Renal cortical epithelial cell (primary cell): ENCODE data around the gene OIP5. TPM values are rescaled to one million over a fixed set of nuclear protein-coding genes. Genes with fewer than 3 reads are reported as not detected.
"Not testable (repeated sequence)": the region's sequence is repeated elsewhere in the genome, so short reads cannot be mapped to it uniquely, and the experiment has no call there.

Experiments used
- DNase-seq: peaks from one replicate; pipeline ENCODE4 v3.0.0-alpha.2; 2011; ENCODE audit warnings: low read depth
- total RNA-seq: library from RNA; depleted of rRNA; stranded (reverse); fragments of >200 nt; gene quantifications from 2 replicates; pipeline ENCODE4 v1.2.3, GENCODE V29; 2014

Gene OIP5
- total RNA-seq, 1 donor from 2014 or later, result 0.60 TPM

DNA sequence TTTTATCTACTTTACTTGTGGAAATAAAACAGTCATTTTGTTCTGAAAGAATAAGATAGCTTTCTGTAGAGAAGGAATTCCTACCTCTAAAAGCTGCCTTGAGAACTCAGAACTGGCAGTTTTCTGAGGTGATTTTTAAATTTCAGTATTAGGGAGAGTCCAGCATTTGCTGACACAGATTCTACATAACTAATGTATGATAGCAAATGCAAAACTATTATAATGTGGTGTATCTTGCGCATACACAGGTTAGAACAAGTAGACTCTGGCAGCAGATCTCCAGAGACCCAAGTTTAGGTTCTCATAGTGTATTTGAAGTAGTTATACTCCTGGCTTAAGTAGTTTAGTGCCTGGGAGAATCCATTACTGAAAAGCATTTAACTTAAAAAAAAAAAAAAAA, 30.8 kb downstream of the OIP5 start:
- no peak for DNase-seq

DNA sequence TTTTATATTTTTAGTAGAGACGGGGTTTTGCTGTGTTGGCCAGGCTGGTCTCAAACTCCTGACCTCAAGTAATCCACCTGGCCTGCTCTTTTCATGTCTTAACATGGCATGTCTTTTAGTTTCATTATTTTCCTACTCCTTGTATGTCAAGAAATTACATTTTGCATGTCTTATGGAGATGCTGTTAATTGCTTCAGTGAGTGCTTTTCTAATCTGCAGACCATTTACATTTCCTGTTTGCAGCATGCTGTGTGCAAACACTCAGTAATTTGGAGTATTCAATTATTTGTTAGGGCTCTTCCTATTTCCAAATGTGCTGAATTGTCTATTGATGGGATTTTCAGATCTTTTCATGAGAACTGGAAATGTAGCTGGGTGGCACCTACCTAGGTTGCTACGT, 31.3 kb downstream of the OIP5 start:
- not testable (repeated sequence) for DNase-seq

GRCh38 chr15:41292521-41292920, 39.9 kb downstream of the OIP5 start:
- DNase-seq, result no peak

DNA sequence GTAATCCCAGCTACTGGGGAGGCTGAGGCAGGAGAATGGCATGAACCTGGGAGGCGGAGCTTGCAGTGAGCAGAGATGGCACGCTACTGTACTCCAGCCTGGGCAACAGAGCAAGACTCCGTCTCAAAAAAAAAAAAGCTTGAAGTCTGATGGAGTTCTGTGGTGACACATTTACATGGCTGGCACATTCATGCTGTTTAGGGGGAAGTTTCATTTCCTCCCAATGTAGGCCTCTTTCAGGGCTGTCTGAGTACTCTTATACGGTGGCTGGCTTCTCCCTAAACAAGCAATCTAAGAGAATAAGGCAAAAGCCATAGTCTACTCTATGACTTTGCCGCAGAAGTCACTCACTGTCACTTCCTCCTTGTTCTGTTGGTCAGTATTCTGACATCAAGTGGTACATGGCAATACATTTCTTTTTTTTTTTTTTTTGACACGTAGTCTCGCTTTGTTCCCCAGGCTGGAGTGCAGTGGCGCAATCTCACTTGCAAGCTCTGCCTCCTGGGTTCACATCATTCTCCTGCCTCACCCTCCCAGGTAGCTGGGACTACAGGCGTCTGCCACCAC, 41.2 kb downstream of the OIP5 start:
- DNase-seq, result no peak

DNA sequence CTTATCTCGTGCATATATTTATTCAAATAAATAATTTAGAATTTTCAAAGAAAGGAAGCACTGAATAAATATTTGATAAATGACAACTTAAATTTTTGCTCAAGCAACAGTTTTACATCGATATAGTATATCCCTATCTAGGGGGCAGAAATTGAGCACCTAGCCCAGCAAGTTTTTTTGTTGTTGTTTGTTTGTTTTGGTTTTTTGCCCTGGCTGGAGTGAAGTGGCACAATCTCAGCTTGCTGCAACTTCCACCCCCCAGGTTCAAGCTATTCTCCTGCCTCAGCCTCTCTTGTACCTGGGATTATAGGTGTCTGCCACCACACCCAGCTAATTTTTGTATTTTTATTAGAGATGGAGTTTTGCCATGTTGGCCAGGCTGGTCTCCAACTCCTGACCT, 42.4 kb downstream of the OIP5 start:
- no peak for DNase-seq

GRCh38 chr15:41288464-41288863, 43.9 kb downstream of the OIP5 start:
- DNase-seq, result no peak

GRCh38 chr15:41286665-41287333, 45.6 kb downstream of the OIP5 start:
- peak; percentile 62 for DNase-seq

DNA sequence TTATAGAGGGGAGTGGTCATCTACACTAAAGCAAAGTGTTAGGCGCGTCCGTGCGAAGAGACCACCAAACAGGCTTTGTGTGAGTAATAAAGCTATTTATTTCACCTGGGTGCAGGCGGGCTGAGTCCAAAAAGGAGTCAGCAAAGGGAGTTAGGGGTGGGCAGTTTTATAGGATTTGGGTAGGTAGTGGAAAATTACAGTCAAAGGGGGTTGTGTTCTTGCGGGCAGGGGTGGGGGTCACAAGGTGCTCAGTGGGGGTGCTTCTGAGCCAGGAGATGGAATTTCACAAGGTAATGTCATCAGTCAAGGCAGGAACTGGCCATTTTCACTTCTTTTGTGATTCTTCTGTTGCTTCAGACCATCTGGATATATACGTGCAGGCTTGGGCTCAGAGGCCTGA, 47.1 kb downstream of the OIP5 start:
- no peak for DNase-seq

DNA sequence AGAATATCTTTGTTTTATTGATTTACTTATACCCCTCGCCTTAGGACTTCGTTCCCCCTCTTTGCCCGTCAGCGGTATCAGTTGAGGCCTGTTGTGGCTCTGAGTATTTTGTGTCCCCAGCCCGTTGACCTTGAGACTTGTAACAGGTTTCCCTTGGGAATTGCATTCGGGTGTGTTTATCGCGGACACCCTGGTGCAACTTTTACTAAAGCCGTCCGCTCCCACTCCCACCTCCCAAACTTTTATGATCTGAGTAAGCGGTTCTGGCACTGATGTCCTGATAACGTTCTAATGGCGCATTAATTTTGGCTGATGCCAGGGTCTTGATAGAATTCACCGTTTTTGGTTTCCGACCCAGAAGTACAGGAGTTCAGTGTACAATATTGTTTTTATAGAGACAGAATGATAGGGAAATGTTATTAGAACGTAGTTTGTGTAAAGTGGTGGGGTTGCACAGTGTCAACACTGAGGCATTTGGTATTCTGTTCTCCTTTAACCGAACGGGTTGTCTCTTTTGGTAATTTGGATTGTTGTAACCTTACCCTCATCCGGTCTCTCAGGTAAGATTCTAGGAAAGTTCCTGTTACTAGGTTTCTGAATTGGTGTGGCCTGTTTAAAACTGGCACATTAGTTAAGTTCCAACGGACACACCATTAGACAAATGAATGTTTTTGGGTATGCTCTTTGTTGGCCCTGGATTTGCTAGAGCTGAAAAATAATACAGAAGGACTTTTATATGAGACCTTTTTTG, 47.8 kb downstream of the OIP5 start:
- DNase-seq, result peak; percentile 11

GRCh38 chr15:41283653-41284426, 48.6 kb downstream of the OIP5 start:
- peak; percentile 97 for DNase-seq

DNA sequence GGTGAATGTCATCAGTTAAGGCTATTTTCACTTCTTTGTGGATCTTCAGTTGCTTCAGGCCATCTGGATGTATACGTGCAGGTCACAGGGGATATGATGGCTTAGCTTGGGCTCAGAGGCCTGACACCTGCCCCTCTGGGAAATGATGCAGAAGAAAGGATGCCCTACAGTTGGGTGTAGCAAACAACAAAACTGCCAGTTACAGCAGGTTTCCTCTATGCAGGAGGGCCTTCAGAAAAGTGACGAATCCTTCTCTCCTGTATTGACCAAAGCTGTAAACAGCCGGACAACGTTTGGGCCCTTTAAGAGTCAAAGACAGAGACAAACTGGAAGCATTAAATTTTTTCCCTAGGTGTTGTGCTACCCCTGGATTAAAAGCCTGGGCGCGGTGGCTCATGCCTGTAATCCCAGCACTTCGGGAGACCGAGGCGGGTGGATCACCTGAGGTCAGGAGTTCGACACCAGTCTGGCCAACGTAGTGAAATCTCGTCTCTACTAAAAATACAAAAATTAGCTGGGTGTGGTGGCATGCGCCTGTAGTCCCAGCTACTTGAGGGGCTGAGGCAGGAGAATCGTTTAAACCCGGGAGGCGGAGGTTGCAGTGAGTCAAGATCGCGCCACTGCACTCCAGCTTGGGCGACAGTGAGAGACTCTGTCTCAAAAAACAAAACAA, 49.3 kb downstream of the OIP5 start:
- not testable (repeated sequence) for DNase-seq

- not testable (repeated sequence) for DNase-seq
These were observed 50.0 kb downstream of the OIP5 start for GRCh38 chr15:41282436-41282835.

DNA sequence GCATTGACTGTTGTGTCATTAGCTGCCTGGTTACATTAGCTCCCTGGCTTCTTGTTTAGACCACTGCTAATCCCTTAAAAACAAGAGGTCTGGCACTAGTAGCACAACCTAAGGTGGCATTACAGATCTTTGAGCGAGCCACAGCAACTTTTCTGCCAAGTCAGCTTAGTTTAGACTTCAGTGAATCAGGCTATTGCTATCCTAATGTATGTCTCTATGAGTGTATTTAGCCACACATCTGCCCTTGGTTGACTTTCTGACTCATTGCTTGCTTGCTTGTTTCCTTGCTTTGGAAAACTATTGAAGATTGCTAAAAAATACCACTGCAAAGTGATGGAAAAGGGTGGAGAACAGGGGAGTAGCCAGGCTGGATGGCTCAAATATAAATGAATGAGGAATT, 51.2 kb downstream of the OIP5 start:
- DNase-seq, result peak; percentile 90

DNA sequence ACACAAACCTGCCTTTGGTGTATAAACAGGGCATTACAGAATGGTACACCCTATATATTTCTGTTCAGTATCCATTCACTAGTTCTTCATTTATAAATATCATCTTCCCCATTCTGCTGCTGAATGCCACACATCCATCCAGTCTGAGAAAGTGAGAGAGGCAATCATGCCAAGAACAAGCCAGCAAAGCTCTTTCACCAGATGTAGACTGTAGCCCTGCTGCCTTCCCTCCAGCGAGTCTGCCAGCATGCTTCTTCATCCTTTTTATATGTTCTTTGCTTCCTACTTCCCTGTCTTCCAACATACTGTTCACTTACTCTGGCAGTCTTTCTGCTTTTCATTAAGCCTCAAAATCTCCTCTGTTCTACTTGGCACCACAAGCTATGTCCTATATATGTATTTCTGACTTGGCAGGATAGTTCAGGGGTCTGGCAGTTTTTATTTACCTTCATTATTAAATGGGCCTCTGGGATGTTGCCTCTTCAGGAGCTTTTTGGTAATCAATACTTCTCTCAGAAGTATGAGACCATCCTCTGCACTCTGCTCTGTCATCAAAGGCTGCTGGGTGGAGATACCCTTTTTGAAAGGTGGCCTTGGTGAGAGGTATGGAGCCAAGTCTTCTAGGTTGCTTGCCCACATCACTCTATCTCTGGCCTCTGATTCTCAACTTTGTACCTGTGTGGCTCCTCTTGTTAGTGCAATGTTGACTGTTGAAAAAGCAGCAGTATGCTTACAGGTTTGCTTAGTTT, 52.7 kb downstream of the OIP5 start:
- DNase-seq, result no peak

GRCh38 chr15:41278319-41278718, 54.1 kb downstream of the OIP5 start:
- no peak for DNase-seq

GRCh38 chr15:41276831-41277230, 55.6 kb downstream of the OIP5 start:
- DNase-seq, result peak; percentile 36

DNA sequence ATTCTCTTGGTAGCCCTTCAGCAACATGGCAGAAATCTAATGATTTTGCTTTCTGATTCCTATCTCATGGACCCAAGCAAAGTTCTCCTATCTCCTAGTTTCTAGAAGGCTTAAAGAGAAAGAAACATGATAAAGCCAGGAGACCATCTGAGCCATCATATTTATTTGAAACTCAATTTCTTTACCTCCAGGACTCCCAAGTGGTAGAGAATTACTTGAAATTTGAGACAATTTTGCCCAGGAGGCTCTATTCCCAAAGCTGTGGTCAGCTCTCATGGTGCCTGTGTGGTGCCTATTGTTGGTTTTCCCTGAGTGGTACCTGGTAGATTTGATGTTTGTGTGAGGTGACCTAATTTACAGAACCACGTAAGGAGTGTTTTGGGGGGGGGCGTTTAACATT, 62.5 kb downstream of the OIP5 start:
- no peak for DNase-seq

DNA sequence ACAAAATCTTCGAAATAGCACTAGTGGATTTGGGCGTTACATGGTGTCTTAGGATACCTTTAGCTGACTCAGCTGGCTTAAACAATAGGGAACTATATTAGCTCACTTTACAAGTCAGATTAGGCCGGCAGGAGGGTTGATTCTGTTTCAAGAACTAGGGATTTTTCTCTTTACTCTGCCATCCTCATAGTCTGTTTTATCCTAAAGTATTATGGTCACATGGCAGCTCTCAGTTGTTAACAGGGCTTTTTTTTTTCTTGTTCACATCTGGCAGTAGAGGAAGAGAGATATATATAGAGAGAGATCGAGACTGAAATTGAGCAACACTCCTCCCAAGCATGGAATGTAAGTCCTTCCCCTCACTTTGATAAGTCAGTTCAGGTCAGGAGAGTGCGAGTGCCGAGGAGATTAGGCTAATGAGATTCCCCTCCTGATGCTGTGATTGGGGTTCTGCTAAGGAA, 68.5 kb downstream of the OIP5 start:
- DNase-seq, result no peak

DNA sequence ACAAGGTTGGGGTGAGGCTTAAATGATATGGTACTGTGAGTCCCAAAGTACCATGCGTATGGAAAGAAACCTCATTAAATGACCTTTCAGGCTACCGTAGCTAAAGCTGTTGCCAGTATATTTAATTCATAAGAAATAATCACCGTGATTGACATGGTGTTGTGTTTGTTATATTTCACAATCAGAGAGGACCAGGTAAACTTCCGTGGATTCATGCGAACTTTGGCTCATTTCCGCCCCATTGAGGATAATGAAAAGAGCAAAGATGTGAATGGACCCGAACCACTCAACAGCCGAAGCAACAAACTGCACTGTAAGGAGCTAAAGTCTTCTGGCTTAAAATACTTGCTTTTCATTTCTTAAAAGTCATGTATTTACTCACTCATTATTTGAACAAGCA, 69.8 kb downstream of the OIP5 start:
- no peak for DNase-seq

DNA sequence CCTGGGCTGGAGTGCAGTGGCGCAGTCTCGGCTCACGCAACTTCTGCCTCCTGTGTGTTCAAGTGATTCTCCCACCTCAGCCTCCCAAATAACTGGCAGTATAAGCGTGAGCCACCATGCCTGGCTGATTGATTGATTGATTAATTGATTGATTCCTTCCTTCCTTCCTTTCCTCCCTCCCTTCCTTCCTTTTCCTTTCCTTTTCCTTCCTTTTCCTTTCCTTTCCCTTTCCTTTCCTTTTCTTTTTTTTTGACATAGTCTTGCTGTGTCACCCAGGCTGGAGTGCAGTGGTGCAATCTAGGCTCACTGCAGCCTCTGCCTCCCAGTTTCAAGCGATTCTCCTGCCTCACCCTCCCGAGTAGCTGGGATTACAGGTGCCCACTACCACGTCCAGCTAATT, 71.5 kb downstream of the OIP5 start:
- not testable (repeated sequence) for DNase-seq
